HG02588 (cell line): ENCODE measurements around the gene GADL1.

ENCODE experiments used
- ATAC-seq: cut with Tn5 transposase; IDR thresholded peaks from one replicate; pipeline ENCODE4 v1.9.1; 2021; ENCODE audit warnings: mild to moderate bottlenecking, moderate library complexity; ENCODE audit not compliant: unreplicated experiment

GADL1 gene

GRCh38 chr3:30764891-30765290, 129.6 kb downstream of the GADL1 start:
- ATAC-seq = no peak

GRCh38 chr3:30764281-30764680, 130.2 kb downstream of the GADL1 start:
- ATAC-seq = no peak

GRCh38 chr3:30761374-30761773, 133.1 kb downstream of the GADL1 start:
- no peak for ATAC-seq

- ATAC-seq = no peak
Observed at GRCh38 chr3:30760737-30761136, 133.7 kb downstream of the GADL1 start.

GRCh38 chr3:30760040-30760695, 134.3 kb downstream of the GADL1 start:
- no peak for ATAC-seq

- ATAC-seq = no peak
Observed at GRCh38 chr3:30756218-30756617, 138.2 kb downstream of the GADL1 start.

GRCh38 chr3:30754426-30754825, 140.0 kb downstream of the GADL1 start:
- no peak for ATAC-seq

GRCh38 chr3:30753766-30754165, 140.7 kb downstream of the GADL1 start:
- ATAC-seq = no peak

GRCh38 chr3:30752970-30753369, 141.5 kb downstream of the GADL1 start:
- no peak for ATAC-seq

- ATAC-seq = no peak
Observed at GRCh38 chr3:30752491-30752890, 142.0 kb downstream of the GADL1 start.

GRCh38 chr3:30751610-30752299, 142.7 kb downstream of the GADL1 start:
- peak; percentile 62 for ATAC-seq

- no peak for ATAC-seq
Observed at GRCh38 chr3:30750967-30751366, 143.5 kb downstream of the GADL1 start.

- ATAC-seq = no peak
Observed at GRCh38 chr3:30749230-30749629, 145.2 kb downstream of the GADL1 start.

- no peak for ATAC-seq
Observed at GRCh38 chr3:30747771-30748281, 146.6 kb downstream of the GADL1 start.

- no peak for ATAC-seq
Observed at GRCh38 chr3:30743641-30744317, 150.7 kb downstream of the GADL1 start.

- no peak for ATAC-seq
Observed at GRCh38 chr3:30742796-30743619, 151.5 kb downstream of the GADL1 start.

- ATAC-seq = no peak
Observed at GRCh38 chr3:30741889-30742288, 152.6 kb downstream of the GADL1 start.

- no peak for ATAC-seq
Observed at GRCh38 chr3:30738605-30739004, 155.9 kb downstream of the GADL1 start.

GRCh38 chr3:30737743-30738499, 156.5 kb downstream of the GADL1 start:
- ATAC-seq = no peak

- ATAC-seq = no peak
Observed at GRCh38 chr3:30733696-30734095, 160.8 kb downstream of the GADL1 start.
